Gastrocnemius medialis (tissue), 4 donors: ENCODE data around the gene HAVCR1.

ENCODE experiments used
- POLR2A ChIP-seq, 2 donors: fragments of 450-650 bp; IDR thresholded peaks; one replicate each; pipeline ENCODE4 v1.6.1; 2017; ENCODE audit warnings: antibody characterized with exemption in 2 of 2, mild to moderate bottlenecking in 2 of 2, moderate library complexity in 2 of 2
- TF ChIP-seq, protein P1 (sequence below), 5 experiments: fragments of 450-650 bp in 3 of 5; fragments of 200-600 bp in 2 of 5; sonication (generic) in 2 of 5; IDR thresholded peaks in 4 of 5; conservative IDR thresholded peaks in 1 of 5; 1 replicate in 4 of 5; 2 replicates in 1 of 5; pipeline ENCODE4 v1.5.1; 2016 to 2019; ENCODE audit warnings: antibody characterized with exemption in 5 of 5, mild to moderate bottlenecking in 3 of 5, moderate library complexity in 3 of 5

DNA sequence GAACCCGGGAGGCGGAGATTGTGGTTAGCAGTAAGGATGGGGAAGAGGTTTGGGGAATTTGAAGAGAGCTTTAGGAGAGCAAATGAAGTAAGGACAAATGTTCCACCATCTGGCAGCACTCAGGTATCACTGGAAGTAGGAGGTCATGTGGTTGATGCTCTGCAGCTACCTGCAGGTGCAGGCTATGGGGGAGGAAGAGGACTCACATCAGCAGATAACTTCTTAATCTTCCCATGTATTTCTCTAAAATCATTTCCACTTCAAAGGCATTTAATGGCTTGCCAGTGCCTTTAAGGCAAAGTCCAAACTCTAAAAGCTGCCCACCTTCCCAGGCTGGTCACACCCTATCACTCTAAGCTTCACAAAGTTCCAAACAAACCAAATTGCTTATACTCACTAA, 8.1 kb upstream of the HAVCR1 start:
- no peak for TF ChIP-seq POLR2A (IDR thresholded peaks at IDR 0.05)
- TF ChIP-seq, protein P1, sequence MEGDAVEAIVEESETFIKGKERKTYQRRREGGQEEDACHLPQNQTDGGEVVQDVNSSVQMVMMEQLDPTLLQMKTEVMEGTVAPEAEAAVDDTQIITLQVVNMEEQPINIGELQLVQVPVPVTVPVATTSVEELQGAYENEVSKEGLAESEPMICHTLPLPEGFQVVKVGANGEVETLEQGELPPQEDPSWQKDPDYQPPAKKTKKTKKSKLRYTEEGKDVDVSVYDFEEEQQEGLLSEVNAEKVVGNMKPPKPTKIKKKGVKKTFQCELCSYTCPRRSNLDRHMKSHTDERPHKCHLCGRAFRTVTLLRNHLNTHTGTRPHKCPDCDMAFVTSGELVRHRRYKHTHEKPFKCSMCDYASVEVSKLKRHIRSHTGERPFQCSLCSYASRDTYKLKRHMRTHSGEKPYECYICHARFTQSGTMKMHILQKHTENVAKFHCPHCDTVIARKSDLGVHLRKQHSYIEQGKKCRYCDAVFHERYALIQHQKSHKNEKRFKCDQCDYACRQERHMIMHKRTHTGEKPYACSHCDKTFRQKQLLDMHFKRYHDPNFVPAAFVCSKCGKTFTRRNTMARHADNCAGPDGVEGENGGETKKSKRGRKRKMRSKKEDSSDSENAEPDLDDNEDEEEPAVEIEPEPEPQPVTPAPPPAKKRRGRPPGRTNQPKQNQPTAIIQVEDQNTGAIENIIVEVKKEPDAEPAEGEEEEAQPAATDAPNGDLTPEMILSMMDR (IDR thresholded peaks at IDR 0.05 in 4 of 5, conservative IDR thresholded peaks at IDR 0.05 in 1 of 5): no peak
